ENCODE results near the gene TNS3. TPM values are rescaled to one million over a fixed set of nuclear protein-coding genes. Genes with fewer than 3 reads are reported as not detected.

The TNS3 gene
- total and polyA plus RNA-seq, 2 donors (not counting 3 experiments of a cell fraction or from before 2014, with no cell fraction given) = 10.4 to 45.1 TPM

DNA sequence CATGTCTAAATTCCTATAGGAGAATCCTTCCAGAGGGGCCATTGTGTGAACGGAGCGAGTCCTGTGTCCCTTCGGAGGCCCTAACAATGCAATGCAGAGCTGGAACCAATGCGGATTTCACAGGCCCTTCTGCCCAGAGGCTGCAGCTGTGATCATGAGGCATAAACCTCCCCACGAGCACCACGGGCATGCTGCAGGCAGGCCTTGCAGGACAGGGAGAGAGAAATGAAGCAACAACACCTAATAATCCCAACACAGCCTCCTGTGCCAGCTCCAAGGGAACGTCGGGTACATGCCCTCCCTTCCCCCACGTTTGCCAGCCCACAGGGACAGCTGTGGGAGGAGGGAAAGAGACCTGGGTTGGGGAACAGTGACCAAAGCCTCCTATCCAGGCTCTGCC lies 74.4 kb downstream of the TNS3 start:
- Histone ChIP-seq H3K36me3 (ENCODE audit: control insufficient read depth in 2 of 2, extremely low read depth in 1 of 2, insufficient read depth in 2 of 2, low read length in 2 of 2) (no peaks in the 10 kb centered on the region), H2AFZ (ENCODE audit: low read depth, low read length) (no peak overlapping the region), H3K4me1 (ENCODE audit: control insufficient read depth, extremely low read depth, insufficient read depth, low read length) (no peaks in the 10 kb centered on the region), H4K20me1 (replicated peaks; ENCODE audit: control insufficient read depth, extremely low read depth, insufficient read depth, low read length) (no peaks in the 10 kb centered on the region), H3K27ac (ENCODE audit: insufficient read depth, low read depth, low read length) (no peak overlapping the region), H3K4me2 (ENCODE audit: insufficient read depth, low read length) (no peak overlapping the region), H3K9me1 (replicated peaks; ENCODE audit: control insufficient read depth, extremely low read depth, insufficient read depth, low read length) (no peaks in the 10 kb centered on the region), H3K9me3 (replicated peaks; ENCODE audit: control insufficient read depth, insufficient read depth, low read length) (no peaks in the 10 kb centered on the region), H3K4me3 (replicated peaks in 1 of 3; ENCODE audit: insufficient read depth in 1 of 3, low read depth in 1 of 3, low read length in 3 of 3) (no peak overlapping the region), H3K27me3 (ENCODE audit: control insufficient read depth in 2 of 2, insufficient read depth in 2 of 2, low read length in 2 of 2) (no peaks in the 10 kb centered on the region), H3K79me2 (ENCODE audit: control insufficient read depth, insufficient read depth, low read length) (no peaks in the 10 kb centered on the region), H3K9ac (replicated peaks; ENCODE audit: extremely low read depth, insufficient read depth, low read length) (no peak overlapping the region)
- intact Hi-C loops (cut with micrococcal nuclease) (no loop called here), dilution Hi-C loops (cut with MboI; ENCODE audit: extremely low pct_ligation_motif_present, low sequenced_read_pairs) (no loop called here)
- CTCF ChIA-PET = interaction anchor here (1.1 to 1.3 kb wide), 2 partner anchors 13 to 241 kb away, joined by 3 to 4 read pairs; no protein-coding TSS in a partner anchor
- POLR2A ChIA-PET = no interaction called here
- no TSS peak for BruUV-seq (replicated peaks)
- FAIRE-seq = no peak
- no peak for DNase-seq (ENCODE audit: low read depth, low spot score)
- TF ChIP-seq MYC (IDR thresholded peaks at IDR 0.05; ENCODE audit: low read depth, low read length) (no peak), POLR2A (IDR thresholded peaks at IDR 0.05; ENCODE audit: low read depth, low read length) (no peak), FOS (IDR thresholded peaks at IDR 0.05; ENCODE audit: borderline replicate concordance, insufficient read depth, low read length) (no peak), EZH2 (IDR thresholded peaks at IDR 0.05; ENCODE audit: borderline replicate concordance, low read depth, low read length, severe bottlenecking) (no peak), JUN (IDR thresholded peaks at IDR 0.05; ENCODE audit: borderline replicate concordance, insufficient read depth, insufficient read length, low read depth) (no peak), GATA2 (IDR thresholded peaks at IDR 0.05; ENCODE audit: insufficient read depth, insufficient read length, low read depth, low read length) (no peak), POLR2AphosphoS5 (IDR thresholded peaks at IDR 0.05; ENCODE audit: insufficient read depth, low read depth, low read length) (no peak)
- TF ChIP-seq, protein P1, sequence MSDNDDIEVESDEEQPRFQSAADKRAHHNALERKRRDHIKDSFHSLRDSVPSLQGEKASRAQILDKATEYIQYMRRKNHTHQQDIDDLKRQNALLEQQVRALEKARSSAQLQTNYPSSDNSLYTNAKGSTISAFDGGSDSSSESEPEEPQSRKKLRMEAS (IDR thresholded peaks at IDR 0.05; ENCODE audit: insufficient read depth, insufficient read length) = no peak
- TF ChIP-seq, protein P2, sequence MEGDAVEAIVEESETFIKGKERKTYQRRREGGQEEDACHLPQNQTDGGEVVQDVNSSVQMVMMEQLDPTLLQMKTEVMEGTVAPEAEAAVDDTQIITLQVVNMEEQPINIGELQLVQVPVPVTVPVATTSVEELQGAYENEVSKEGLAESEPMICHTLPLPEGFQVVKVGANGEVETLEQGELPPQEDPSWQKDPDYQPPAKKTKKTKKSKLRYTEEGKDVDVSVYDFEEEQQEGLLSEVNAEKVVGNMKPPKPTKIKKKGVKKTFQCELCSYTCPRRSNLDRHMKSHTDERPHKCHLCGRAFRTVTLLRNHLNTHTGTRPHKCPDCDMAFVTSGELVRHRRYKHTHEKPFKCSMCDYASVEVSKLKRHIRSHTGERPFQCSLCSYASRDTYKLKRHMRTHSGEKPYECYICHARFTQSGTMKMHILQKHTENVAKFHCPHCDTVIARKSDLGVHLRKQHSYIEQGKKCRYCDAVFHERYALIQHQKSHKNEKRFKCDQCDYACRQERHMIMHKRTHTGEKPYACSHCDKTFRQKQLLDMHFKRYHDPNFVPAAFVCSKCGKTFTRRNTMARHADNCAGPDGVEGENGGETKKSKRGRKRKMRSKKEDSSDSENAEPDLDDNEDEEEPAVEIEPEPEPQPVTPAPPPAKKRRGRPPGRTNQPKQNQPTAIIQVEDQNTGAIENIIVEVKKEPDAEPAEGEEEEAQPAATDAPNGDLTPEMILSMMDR (IDR thresholded peaks at IDR 0.05; ENCODE audit: extremely low read depth in 1 of 2, insufficient read depth in 1 of 2, low read depth in 1 of 2, low read length in 2 of 2) = no peak

Measured in endothelial cell of umbilical vein (primary cell).